Activated T-cell treated with anti-CD3 and anti-CD28 coated beads, Interleukin-2, amount 50 U/mL, for 72 hours (primary cell): ENCODE results near the gene BIK. TPM values are rescaled to one million over a fixed set of nuclear protein-coding genes. Genes with fewer than 3 reads are reported as not detected.
"Not testable (repeated sequence)": the region's sequence is repeated elsewhere in the genome, so short reads cannot be mapped to it uniquely, and the experiment has no call there.

ENCODE experiments used
- ATAC-seq, 2 donors: fragments of 150-1000 bp; cut with Tn5 transposase; replicated peaks in 1 of 2; 2 replicates each; pipeline ENCODE4 v1.10.0; 2021; ENCODE audit warnings: moderate library complexity in 2 of 2, mild to moderate bottlenecking in 1 of 2
- DNase-seq, 2 donors: peaks; one replicate each; pipeline ENCODE4 v3.0.0; 2021 to 2022; ENCODE audit warnings: mixed read lengths in 1 of 2
- H3K27ac Mint-ChIP-seq: one replicate; pipeline ENCODE4 v1.8.0; 2022; ENCODE audit warnings: mild to moderate bottlenecking, moderate library complexity, mixed read lengths
- H3K27me3 Mint-ChIP-seq: one replicate; pipeline ENCODE4 v1.8.0; 2022; ENCODE audit warnings: low read depth, mixed read lengths
- H3K36me3 Mint-ChIP-seq, 2 donors: one replicate each; pipeline ENCODE4 v1.8.0; 2022; ENCODE audit warnings: mixed read lengths in 2 of 2, mild to moderate bottlenecking in 1 of 2; ENCODE audit not compliant: insufficient read depth in 2 of 2
- H3K4me1 Mint-ChIP-seq: one replicate; pipeline ENCODE4 v1.8.0; 2022; ENCODE audit warnings: low read depth, mixed read lengths
- H3K4me3 Mint-ChIP-seq, 2 donors: one replicate each; pipeline ENCODE4 v1.8.0; 2022; ENCODE audit warnings: mild to moderate bottlenecking in 2 of 2, mixed read lengths in 2 of 2, moderate library complexity in 2 of 2
- H3K9me3 Mint-ChIP-seq, 2 donors: one replicate each; pipeline ENCODE4 v1.8.0; 2022; ENCODE audit warnings: mixed read lengths in 2 of 2
- total RNA-seq, 2 donors: library from RNA; stranded (reverse); gene quantifications; one replicate each; pipeline ENCODE4 v1.2.3, GENCODE V29; 2022

The BIK gene
- total RNA-seq, 2 donors from 2014 or later: 3.2 to 5.0 TPM

DNA sequence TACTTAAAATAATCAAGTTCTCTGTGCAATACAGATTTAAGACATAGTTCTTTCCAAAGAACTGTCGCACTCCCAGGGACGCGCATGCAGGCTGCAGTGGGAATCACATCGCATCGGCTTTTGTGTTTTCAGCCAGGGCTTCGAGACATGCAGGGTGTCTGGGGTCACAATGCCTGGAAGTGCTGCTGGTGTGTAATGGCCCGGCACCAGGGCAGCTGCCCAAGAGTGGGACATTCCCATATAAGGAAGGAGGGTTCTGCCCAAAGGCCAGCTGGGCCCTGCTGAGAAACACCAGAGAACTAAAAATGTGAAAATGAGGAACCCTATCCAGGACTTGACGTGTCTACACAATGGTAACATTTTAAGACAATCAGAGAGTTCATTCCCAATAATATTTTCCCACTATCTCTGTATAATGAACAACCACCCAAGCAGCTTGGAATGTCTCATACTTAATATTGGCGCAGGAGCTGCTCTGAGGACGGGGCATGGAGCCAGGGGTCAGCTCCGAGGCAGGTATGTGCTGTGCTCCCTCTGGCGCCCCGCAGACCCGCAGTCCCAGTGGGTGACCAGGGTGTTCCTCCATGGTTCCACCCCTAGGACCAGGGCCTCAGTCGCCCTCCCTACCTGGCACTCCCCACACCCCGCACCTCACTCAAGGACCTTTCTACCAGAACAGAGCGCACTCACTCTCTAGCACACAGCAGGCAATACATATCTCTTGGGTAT, 21.4 kb downstream of the BIK start:
- no peaks in the 10 kb centered on the region for H3K4me1 Mint-ChIP-seq

DNA sequence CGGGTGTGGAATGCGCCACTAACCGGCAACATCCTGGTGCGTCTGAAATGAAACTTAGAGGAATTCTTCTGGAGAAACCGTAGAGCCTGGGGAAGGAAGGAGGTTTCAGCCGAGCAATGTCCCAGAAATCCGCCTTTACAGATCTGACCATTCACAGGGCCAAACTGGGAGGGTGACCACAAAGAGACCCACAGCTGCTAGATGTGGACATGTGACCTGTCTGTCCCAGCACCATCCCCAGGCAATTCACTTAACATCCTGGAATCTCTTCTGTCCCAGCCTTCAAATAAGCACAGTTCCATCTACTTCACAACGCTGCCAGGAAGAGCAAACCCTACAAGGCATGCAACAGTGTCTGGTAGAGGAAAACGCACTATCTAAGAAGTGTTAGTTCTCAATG, 22.9 kb downstream of the BIK start:
- DNase-seq: no peak
- no peak for ATAC-seq
- H3K36me3 Mint-ChIP-seq: peaks cover 0 to 3% of the 10 kb centered on the region in 2 donors
- no peak overlapping the region for H3K4me3 Mint-ChIP-seq
- H3K27ac Mint-ChIP-seq: no peak overlapping the region
- no peaks in the 10 kb centered on the region for H3K27me3 Mint-ChIP-seq
- H3K4me1 Mint-ChIP-seq: no peaks in the 10 kb centered on the region
- no peaks in the 10 kb centered on the region for H3K9me3 Mint-ChIP-seq

More for the DNA sequence above, 21.4 kb downstream of the BIK start:
- Mint-ChIP-seq H3K27ac (no peak overlapping the region), H3K27me3 (no peaks in the 10 kb centered on the region), H3K36me3 (peaks cover 0 to 3% of the 10 kb centered on the region in 2 donors), H3K4me3 (no peak overlapping the region), H3K9me3 (no peaks in the 10 kb centered on the region)
- DNase-seq (no peak), ATAC-seq (no peak)

DNA sequence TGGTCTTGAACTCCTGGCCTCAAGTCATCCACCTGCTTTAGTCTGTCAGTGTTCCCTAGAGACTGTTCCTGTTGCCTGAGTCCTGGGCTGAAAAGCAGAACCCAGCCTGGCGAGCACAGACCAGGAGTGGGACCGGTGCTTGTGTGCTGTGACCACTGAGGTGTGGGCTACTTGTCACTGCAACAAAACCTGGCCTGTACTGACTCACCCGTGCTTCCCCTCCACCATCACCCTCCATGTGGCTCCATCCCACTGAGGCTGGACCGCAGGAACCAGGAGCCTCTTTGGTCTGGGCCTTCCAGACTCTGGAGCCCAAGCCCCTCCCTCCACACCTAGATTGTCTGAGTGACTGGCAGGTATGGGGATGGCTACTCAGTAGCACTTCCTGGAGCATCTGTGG, 24.0 kb downstream of the BIK start:
- no peak for DNase-seq
- peaks cover 0 to 6% of the 10 kb centered on the region in 2 donors for H3K36me3 Mint-ChIP-seq
- no peak overlapping the region for H3K27ac Mint-ChIP-seq
- H3K27me3 Mint-ChIP-seq: no peaks in the 10 kb centered on the region
- ATAC-seq: no peak
- no peak overlapping the region for H3K4me3 Mint-ChIP-seq
- H3K4me1 Mint-ChIP-seq: no peaks in the 10 kb centered on the region
- no peaks in the 10 kb centered on the region for H3K9me3 Mint-ChIP-seq

DNA sequence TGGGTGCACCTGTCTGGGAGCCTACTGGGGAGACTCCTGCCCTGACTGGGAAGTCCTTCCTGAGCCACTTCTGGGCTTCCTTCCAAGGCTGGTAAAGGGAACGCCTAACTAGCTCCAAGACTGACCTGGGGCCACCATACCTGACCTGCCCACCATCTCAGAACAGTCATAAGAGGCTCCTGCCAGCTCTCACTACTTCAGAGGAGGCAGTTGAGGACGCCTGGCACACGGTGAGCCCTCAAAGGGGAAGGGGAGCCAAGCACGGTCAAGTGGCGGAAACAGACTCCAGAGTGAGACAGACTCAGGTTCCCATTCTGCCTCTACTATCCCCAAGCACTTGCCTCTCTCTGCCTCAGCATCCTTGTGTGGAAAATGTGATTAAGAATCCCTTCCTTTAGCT, 25.0 kb downstream of the BIK start:
- Mint-ChIP-seq H3K27me3 (no peaks in the 10 kb centered on the region), H3K4me1 (peaks cover 2% of the 10 kb centered on the region), H3K4me3 (no peak overlapping the region), H3K27ac (no peak overlapping the region), H3K36me3 (peaks cover 2 to 9% of the 10 kb centered on the region in 2 donors), H3K9me3 (no peaks in the 10 kb centered on the region)
- DNase-seq (no peak), ATAC-seq (no peak)

DNA sequence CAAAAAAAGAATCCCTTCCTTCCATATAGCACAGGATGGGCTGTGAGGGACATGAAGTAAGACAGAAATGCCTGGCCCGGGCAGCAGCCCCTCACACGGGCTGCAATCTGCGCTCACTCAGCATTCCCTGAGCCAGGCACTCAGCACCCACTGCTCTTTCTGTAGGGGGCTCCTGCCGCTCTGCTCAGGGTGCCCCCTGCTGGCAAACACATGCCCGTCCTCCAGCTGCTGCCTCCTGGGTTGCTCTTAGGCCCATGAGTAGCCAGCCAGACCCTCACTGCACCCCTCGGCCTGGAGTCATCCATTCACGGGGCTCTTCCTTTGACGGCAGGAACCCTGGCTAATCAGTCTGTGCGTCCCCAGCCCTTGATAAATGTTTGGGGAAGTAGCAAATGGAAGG, 25.7 kb downstream of the BIK start:
- Mint-ChIP-seq H3K27ac (no peak overlapping the region), H3K4me3 (no peak overlapping the region), H3K9me3 (no peaks in the 10 kb centered on the region), H3K36me3 (peaks cover 2 to 9% of the 10 kb centered on the region in 2 donors), H3K27me3 (no peaks in the 10 kb centered on the region), H3K4me1 (peaks cover 9% of the 10 kb centered on the region)
- DNase-seq (peak; percentile 44 to 58), ATAC-seq (peak; percentile 62 to 66)

DNA sequence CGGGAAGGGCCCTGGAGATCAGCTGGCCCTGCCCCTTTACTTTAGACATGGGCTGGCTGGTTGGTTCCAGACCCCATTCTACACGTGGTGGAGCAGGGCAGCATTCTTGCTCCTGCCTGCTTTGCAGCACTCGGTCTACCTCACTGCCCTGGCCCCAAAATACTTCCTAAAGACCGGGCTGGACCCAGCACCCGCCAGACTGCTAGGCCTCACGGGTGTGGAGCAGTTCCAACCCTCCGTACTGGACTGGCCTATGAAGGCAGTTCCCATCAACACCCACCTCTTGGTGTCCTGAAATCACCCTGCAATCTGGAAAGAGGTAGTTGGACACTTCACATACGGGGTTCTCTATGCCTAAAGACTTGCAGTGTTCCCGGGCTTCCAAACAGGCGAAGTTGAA, 26.3 kb downstream of the BIK start:
- ATAC-seq (no peak), DNase-seq (no peak)
- no peak overlapping the region for H3K4me3 Mint-ChIP-seq
- H3K4me1 Mint-ChIP-seq: peaks cover 13% of the 10 kb centered on the region
- H3K27ac Mint-ChIP-seq: no peak overlapping the region
- H3K36me3 Mint-ChIP-seq: peaks cover 2 to 9% of the 10 kb centered on the region in 2 donors
- no peaks in the 10 kb centered on the region for H3K9me3 Mint-ChIP-seq
- no peaks in the 10 kb centered on the region for H3K27me3 Mint-ChIP-seq

DNA sequence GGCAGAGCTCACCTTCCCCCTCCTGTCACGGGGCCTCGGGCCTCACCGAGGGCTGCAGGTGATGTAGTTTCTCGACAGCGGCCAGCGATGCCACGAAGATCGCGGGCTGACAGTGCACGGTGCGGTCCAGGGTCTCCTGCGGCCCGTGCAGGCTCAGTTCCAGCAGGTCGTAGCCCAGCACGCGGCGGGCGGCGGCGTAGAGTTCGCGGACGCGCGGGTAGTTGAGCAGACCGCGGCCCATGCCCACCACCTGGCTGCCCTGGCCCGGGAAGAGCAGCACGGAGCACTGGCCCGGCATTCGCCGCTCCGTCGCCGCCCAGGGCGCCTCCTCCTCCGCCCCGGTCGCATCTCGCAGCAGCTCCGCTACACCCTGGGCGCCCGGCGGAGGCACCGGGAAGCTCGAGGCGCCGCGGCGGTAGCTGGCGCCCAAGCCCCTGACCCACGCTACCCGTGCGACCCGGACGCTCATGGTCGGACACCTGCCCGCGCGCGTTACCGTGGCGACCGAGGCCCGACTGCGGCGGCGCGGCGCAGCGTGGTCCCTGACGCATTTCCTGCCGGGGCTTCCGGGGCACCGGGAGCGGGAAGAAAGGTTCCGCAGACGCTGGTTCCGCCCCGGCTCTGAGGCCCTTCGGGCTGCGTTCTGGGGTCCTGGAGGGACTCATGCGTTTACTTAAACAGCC, 32.5 kb downstream of the BIK start, which contains the start of gene MCAT:
Gene MCAT (minus strand): TSS at position 519 of the 683 bp plus-strand sequence. CDS start 50 bp downstream, at position 469.
- peak; percentile 94 to 96 for ATAC-seq
- Mint-ChIP-seq H3K9me3 (no peaks in the 10 kb centered on the region), H3K4me1 (peaks cover 45% of the 10 kb centered on the region), H3K27me3 (no peaks in the 10 kb centered on the region), H3K27ac (peak within 1 kb of the TSS; percentile 82), H3K36me3 (peaks cover 2 to 9% of the 10 kb centered on the region in 2 donors), H3K4me3 (peak within 1 kb of the TSS; percentile 91 to 94)
- DNase-seq: peak; percentile 87 to 93

DNA sequence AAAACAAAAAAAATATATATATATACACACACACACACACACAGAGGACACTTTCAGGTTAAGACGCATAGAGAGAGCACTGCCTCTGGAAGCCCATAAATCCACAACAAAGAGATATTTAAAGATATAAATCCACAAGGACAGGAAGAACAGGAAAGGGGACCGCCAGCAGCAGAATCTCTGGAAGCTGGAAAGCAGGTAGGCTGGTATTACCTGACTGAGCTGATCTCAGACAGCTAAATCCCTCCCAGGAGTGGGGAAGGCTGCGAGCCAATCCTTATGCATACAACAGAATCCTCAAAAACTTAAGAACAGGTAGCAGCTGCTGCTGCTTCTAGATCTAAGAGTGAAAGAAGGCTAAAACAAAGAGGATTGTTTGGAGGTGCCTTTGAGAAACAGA, 34.4 kb downstream of the BIK start:
- DNase-seq: no peak
- Mint-ChIP-seq H3K9me3 (no peaks in the 10 kb centered on the region), H3K4me1 (peaks cover 55% of the 10 kb centered on the region), H3K36me3 (peaks cover 1 to 6% of the 10 kb centered on the region in 2 donors), H3K4me3 (peak overlapping the region in 1 of 2 donors; percentile 17), H3K27me3 (no peaks in the 10 kb centered on the region), H3K27ac (no peak overlapping the region)
- no peak for ATAC-seq

DNA sequence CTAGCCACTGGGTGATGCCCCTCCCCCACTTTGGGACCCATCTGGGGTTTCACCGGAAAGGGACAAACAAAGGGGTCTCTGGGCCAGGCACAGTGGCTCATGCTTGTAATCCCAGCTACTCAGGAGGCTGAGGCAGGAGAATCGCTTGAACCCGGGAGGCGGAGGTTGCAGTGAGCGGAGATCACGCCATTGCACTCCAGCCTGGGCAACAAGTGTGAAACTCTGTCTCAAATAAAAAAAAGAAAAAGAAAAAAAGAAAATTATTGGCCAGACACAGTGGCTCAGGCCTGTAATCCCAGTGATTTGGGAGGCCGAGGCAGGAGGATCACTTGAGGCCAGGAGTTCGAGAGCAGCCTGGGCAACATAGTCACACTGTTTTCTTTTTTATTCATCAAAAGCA, 34.8 kb downstream of the BIK start:
- DNase-seq, ATAC-seq, H3K27ac Mint-ChIP-seq, H3K36me3 Mint-ChIP-seq, H3K9me3 Mint-ChIP-seq, H3K27me3 Mint-ChIP-seq, H3K4me3 Mint-ChIP-seq: not testable (repeated sequence)
- peaks cover 55% of the 10 kb centered on the region for H3K4me1 Mint-ChIP-seq

DNA sequence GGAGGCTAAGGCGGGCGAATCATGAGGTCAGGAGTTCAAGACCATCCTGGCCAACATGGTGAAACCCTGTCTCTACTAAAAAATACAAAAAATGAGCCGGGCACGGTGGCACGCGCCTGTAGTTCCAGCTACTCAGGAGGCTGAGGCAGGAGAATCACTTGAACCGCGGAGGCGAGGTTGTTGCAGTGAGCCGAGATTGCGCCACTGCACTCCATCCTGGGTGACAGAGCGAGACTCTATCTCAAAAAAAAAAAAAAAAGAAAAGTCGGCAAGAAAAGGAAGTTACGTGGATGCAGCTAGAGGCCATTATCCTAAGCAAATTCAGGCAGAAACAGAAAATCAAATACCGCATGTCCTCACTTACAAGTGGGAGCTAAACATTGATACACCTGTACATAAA, 35.8 kb downstream of the BIK start:
- H3K27ac Mint-ChIP-seq: peak overlapping the region; percentile 57
- H3K4me1 Mint-ChIP-seq: peaks cover 54% of the 10 kb centered on the region
- H3K36me3 Mint-ChIP-seq, H3K4me3 Mint-ChIP-seq, ATAC-seq, H3K9me3 Mint-ChIP-seq, H3K27me3 Mint-ChIP-seq, DNase-seq: not testable (repeated sequence)

DNA sequence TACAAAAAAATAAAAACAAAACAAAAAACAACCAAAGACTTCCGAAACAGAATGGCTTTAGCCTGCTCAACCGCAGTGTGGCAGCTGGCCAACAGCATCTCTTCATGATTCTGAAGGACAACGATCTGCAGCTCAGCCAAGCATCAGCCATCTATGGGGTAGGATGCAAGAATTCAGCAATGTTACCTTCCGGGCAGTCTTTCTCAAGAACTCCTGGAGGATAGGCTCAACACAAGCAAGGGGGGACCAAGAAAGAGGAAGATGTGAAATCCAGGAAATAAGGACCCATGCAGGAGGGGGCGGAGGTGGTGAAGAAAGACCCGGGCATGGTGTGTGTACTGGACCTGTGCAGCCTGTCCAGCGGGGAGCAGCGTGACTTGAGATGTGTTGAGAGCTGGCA, 37.3 kb downstream of the BIK start:
- peaks cover 44% of the 10 kb centered on the region for H3K4me1 Mint-ChIP-seq
- ATAC-seq (no peak), DNase-seq (no peak)
- no peaks in the 10 kb centered on the region for H3K27me3 Mint-ChIP-seq
- no peaks in the 10 kb centered on the region for H3K36me3 Mint-ChIP-seq
- H3K4me3 Mint-ChIP-seq: peak overlapping the region; percentile 4 to 23
- H3K9me3 Mint-ChIP-seq: no peaks in the 10 kb centered on the region
- H3K27ac Mint-ChIP-seq: no peak overlapping the region

DNA sequence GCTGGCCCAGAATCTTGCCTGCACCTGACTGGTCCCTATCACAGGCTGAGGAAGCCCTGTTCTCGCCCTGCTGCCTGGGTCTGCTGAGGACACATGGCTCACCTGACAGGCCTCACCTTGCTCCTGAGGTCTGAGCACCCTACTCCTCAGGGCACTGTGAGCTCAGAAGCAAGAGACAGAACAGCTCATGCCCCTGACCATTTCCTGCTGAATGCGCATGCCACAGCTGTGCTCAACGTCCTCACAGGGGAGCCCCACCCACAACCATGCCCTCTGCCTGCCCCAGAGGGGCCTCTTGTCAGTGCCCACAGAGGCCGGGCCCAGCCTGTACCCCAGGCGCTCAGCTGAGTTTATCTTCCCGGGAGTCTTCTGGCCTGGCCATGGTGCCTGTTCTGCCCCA, 38.0 kb downstream of the BIK start:
- Mint-ChIP-seq H3K4me3 (peak overlapping the region; percentile 36 to 43), H3K27ac (peak overlapping the region; percentile 19), H3K9me3 (no peaks in the 10 kb centered on the region), H3K27me3 (no peaks in the 10 kb centered on the region), H3K36me3 (peaks cover 0 to 1% of the 10 kb centered on the region in 2 donors), H3K4me1 (peaks cover 47% of the 10 kb centered on the region)
- peak; percentile 27 to 33 for ATAC-seq
- DNase-seq: peak; percentile 38

DNA sequence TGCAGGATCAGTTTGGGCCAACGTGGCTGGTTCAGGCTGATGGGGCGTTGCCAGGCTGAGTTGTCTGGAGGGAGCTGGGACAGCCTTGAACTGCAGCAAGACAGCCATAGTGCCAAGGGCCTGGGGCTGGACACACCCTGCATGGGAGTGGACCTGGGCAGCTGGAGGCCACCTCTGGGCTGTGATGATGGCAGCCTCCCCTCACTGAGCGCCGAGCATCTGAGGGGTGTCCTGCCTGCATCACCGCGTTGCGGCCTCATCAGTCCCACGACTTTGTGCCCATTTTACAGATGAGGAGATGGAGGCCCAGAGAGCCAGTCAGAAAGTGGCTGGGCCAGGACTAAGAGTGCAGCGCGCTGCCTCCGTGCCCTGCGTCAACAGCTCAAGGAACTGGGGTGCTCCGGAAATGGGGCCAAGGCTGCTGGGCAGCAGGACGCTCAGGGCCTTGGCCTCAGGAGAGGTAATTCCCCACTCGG, 40.2 kb downstream of the BIK start:
- no peaks in the 10 kb centered on the region for H3K27me3 Mint-ChIP-seq
- no peaks in the 10 kb centered on the region for H3K9me3 Mint-ChIP-seq
- no peak for ATAC-seq
- H3K4me3 Mint-ChIP-seq: peak overlapping the region; percentile 86 to 96
- peaks cover 43% of the 10 kb centered on the region for H3K4me1 Mint-ChIP-seq
- DNase-seq: peak in 1 of 2 donors; percentile 8
- peaks cover 0 to 1% of the 10 kb centered on the region in 2 donors for H3K36me3 Mint-ChIP-seq
- peak overlapping the region; percentile 91 for H3K27ac Mint-ChIP-seq
